ENCODE measurements around the gene UQCRH. TPM values are rescaled to one million over a fixed set of nuclear protein-coding genes. Genes with fewer than 3 reads are reported as not detected.
"Not testable (repeated sequence)": the region's sequence is repeated elsewhere in the genome, so short reads cannot be mapped to it uniquely, and the experiment has no call there.

UQCRH gene
- total and polyA plus RNA-seq, 2 of the 13 experiments (the other 11 are each of a cell fraction or from before 2014, with no cell fraction given): 548 to 556 TPM

GRCh38 chr1:46317323-46317722 is 13.8 kb downstream of the UQCRH start:
- Histone ChIP-seq H3K4me2 (ENCODE audit: low read depth, low read length) (no peak overlapping the region), H3K79me2 (ENCODE audit: insufficient read depth, low read length) (no peaks in the 10 kb centered on the region), H3K4me3 (replicated peaks in 1 of 3; ENCODE audit: insufficient read depth in 1 of 3, low read depth in 2 of 3, low read length in 3 of 3) (no peak overlapping the region), H3K27me3 (ENCODE audit: control insufficient read depth in 1 of 2, insufficient read depth in 2 of 2, low read length in 2 of 2) (no peaks in the 10 kb centered on the region), H3K9me3 (ENCODE audit: low read length) (no peaks in the 10 kb centered on the region), H3K36me3 (replicated peaks in 1 of 2; ENCODE audit: control insufficient read depth in 1 of 2, insufficient read depth in 2 of 2, low read length in 2 of 2) (peaks cover 6 to 22% of the 10 kb centered on the region in 2 experiments; a peak in 4 of 5 replicates), H3K9ac (ENCODE audit: insufficient read depth, low read depth, low read length) (no peak overlapping the region), H4K20me1 (ENCODE audit: insufficient read depth, low read length) (no peaks in the 10 kb centered on the region), H2AFZ (ENCODE audit: low read length) (no peak overlapping the region), H3K27ac (ENCODE audit: extremely low read length, insufficient read depth, low read length) (no peak overlapping the region), H3K4me1 (ENCODE audit: insufficient read depth, low read length) (no peaks in the 10 kb centered on the region)
- FAIRE-seq (no peak), ATAC-seq (no peak), DNase-seq (ENCODE audit: low spot score) (no peak)
- ChIA-PET POLR2A (interaction anchor here (1.1 kb wide), 1 partner anchor 23 kb away, joined by 3 read pairs; no protein-coding TSS in a partner anchor), CTCF (ENCODE audit: low intra/inter-chr PET ratio, low total read pairs) (no interaction called here)
- 0 out of 2 replicates have a peak, but pooled peaks have one; percentile 15 for TF ChIP-seq RBFOX2 (IDR thresholded peaks at IDR 0.05; ENCODE audit: low read depth, low read length)
- no peak for TF ChIP-seq ZNF225 (CRISPR knock-in tag; IDR thresholded peaks at IDR 0.05)
- TF ChIP-seq CENPT (CRISPR knock-in tag; IDR thresholded peaks at IDR 0.05; ENCODE audit: low read depth): no peak
- peak; percentile 43 for TF ChIP-seq AGO2 (optimal IDR thresholded peaks at IDR 0.05; ENCODE audit: low read depth, low read length)
- TF ChIP-seq POLR2AphosphoS5 (IDR thresholded peaks at IDR 0.05; ENCODE audit: low read depth, low read length): peak; percentile 19; the same call in 1 of the 2 replicates
- no CpG with 5 or more reads among the region's 1 CpG for WGBS (ENCODE audit: low lambda C conversion rate)
- in situ Hi-C loops (cut with HindIII; ENCODE audit: extremely low pct_ligation_motif_present, low pct_unique_long_range_greater_than_20kb) (no loop called here), intact Hi-C loops (cut with micrococcal nuclease; ENCODE audit: unreplicated experiment) (no loop called here)
- no TSS peak for BruUV-seq (replicated peaks)

GRCh38 chr1:46319301-46319700 is 15.8 kb downstream of the UQCRH start:
- H3K4me3 ChIP-seq (replicated peaks in 1 of 3; ENCODE audit: insufficient read depth in 1 of 3, low read depth in 2 of 3, low read length in 3 of 3); H3K4me1 ChIP-seq (ENCODE audit: insufficient read depth, low read length); BruUV-seq (replicated peaks); H2AFZ ChIP-seq (ENCODE audit: low read length); DNase-seq (ENCODE audit: low spot score); CTCF ChIA-PET (ENCODE audit: low intra/inter-chr PET ratio, low total read pairs); intact Hi-C loops (cut with micrococcal nuclease; ENCODE audit: unreplicated experiment); H3K27ac ChIP-seq (ENCODE audit: extremely low read length, insufficient read depth, low read length); H3K27me3 ChIP-seq (ENCODE audit: control insufficient read depth in 1 of 2, insufficient read depth in 2 of 2, low read length in 2 of 2); H4K20me1 ChIP-seq (ENCODE audit: insufficient read depth, low read length); H3K9ac ChIP-seq (ENCODE audit: insufficient read depth, low read depth, low read length); H3K79me2 ChIP-seq (ENCODE audit: insufficient read depth, low read length); H3K9me3 ChIP-seq (ENCODE audit: low read length); H3K4me2 ChIP-seq (ENCODE audit: low read depth, low read length); in situ Hi-C loops (cut with HindIII; ENCODE audit: extremely low pct_ligation_motif_present, low pct_unique_long_range_greater_than_20kb); FAIRE-seq; POLR2A ChIA-PET: not testable (repeated sequence)
- WGBS (ENCODE audit: low lambda C conversion rate): 93% methylated on average over 6 of the region's 6 CpGs
- H3K36me3 ChIP-seq (replicated peaks in 1 of 2; ENCODE audit: control insufficient read depth in 1 of 2, insufficient read depth in 2 of 2, low read length in 2 of 2): peaks cover 4 to 11% of the 10 kb centered on the region in 2 experiments; a peak in 4 of 5 replicates
- 0 out of 3 replicates have a peak, but pooled peaks have one; percentile 26 for ATAC-seq

- in situ Hi-C loops (cut with HindIII; ENCODE audit: extremely low pct_ligation_motif_present, low pct_unique_long_range_greater_than_20kb): not testable (repeated sequence)
Measured at GRCh38 chr1:46319960-46320914, 16.7 kb downstream of the UQCRH start.

More at GRCh38 chr1:46319960-46320914, 16.7 kb downstream of the UQCRH start:
- H2AFZ ChIP-seq (ENCODE audit: low read length); FAIRE-seq; DNase-seq (ENCODE audit: low spot score); CTCF ChIA-PET (ENCODE audit: low intra/inter-chr PET ratio, low total read pairs); H3K4me2 ChIP-seq (ENCODE audit: low read depth, low read length); ATAC-seq; H3K9me3 ChIP-seq (ENCODE audit: low read length); POLR2A ChIA-PET; H3K4me1 ChIP-seq (ENCODE audit: insufficient read depth, low read length); H3K4me3 ChIP-seq (replicated peaks in 1 of 3; ENCODE audit: insufficient read depth in 1 of 3, low read depth in 2 of 3, low read length in 3 of 3); H4K20me1 ChIP-seq (ENCODE audit: insufficient read depth, low read length); H3K36me3 ChIP-seq (replicated peaks in 1 of 2; ENCODE audit: control insufficient read depth in 1 of 2, insufficient read depth in 2 of 2, low read length in 2 of 2); H3K79me2 ChIP-seq (ENCODE audit: insufficient read depth, low read length); H3K27ac ChIP-seq (ENCODE audit: extremely low read length, insufficient read depth, low read length); intact Hi-C loops (cut with micrococcal nuclease; ENCODE audit: unreplicated experiment); H3K9ac ChIP-seq (ENCODE audit: insufficient read depth, low read depth, low read length); BruUV-seq (replicated peaks); H3K27me3 ChIP-seq (ENCODE audit: control insufficient read depth in 1 of 2, insufficient read depth in 2 of 2, low read length in 2 of 2): not testable (repeated sequence)
- 91% methylated on average over 12 of the region's 13 CpGs for WGBS (ENCODE audit: low lambda C conversion rate)

Data from HepG2 (cell line).